Measurements from ENCODE around the gene MAPT.
A peak's percentile ranks its signal among the peaks of the same experiment; 100 is the strongest.
"Not testable (repeated sequence)": the region's sequence is repeated elsewhere in the genome, so short reads cannot be mapped to it uniquely, and the experiment has no call there.

Gene MAPT

DNA sequence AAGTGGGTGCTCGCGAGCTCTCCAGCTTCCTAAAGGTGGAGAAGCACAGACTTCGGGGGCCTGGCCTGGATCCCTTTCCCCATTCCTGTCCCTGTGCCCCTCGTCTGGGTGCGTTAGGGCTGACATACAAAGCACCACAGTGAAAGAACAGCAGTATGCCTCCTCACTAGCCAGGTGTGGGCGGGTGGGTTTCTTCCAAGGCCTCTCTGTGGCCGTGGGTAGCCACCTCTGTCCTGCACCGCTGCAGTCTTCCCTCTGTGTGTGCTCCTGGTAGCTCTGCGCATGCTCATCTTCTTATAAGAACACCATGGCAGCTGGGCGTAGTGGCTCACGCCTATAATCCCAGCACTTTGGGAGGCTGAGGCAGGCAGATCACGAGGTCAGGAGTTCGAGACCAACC, 102.8 kb downstream of the MAPT start:
- DNase-seq, result no peak

DNA sequence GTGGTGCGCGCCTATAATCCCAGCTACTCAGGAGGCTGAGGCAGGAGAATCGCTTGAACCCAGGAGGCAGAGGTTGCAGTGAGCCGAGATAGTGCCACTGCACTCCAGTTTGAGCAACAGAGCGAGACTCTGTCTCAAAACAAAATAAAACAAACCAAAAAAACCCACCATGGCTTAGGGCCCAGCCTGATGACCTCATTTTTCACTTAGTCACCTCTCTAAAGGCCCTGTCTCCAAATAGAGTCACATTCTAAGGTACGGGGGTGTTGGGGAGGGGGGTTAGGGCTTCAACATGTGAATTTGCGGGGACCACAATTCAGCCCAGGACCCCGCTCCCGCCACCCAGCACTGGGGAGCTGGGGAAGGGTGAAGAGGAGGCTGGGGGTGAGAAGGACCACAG, 103.3 kb downstream of the MAPT start:
- DNase-seq, result no peak

DNA sequence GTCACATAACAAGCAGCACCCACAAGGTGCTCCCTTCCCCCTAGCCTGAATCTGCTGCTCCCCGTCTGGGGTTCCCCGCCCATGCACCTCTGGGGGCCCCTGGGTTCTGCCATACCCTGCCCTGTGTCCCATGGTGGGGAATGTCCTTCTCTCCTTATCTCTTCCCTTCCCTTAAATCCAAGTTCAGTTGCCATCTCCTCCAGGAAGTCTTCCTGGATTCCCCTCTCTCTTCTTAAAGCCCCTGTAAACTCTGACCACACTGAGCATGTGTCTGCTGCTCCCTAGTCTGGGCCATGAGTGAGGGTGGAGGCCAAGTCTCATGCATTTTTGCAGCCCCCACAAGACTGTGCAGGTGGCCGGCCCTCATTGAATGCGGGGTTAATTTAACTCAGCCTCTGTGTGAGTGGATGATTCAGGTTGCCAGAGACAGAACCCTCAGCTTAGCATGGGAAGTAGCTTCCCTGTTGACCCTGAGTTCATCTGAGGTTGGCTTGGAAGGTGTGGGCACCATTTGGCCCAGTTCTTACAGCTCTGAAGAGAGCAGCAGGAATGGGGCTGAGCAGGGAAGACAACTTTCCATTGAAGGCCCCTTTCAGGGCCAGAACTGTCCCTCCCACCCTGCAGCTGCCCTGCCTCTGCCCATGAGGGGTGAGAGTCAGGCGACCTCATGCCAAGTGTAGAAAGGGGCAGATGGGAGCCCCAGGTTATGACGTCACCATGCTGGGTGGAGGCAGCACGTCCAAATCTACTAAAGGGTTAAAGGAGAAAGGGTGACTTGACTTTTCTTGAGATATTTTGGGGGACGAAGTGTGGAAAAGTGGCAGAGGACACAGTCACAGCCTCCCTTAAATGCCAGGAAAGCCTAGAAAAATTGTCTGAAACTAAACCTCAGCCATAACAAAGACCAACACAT, 104.9 kb downstream of the MAPT start, which contains the start of gene STH:
Gene STH, plus strand, starts transcription at position 264 of the 913 bp plus-strand sequence. Its CDS starts 30 bp downstream, at position 294.
- DNase-seq, result no peak

DNA sequence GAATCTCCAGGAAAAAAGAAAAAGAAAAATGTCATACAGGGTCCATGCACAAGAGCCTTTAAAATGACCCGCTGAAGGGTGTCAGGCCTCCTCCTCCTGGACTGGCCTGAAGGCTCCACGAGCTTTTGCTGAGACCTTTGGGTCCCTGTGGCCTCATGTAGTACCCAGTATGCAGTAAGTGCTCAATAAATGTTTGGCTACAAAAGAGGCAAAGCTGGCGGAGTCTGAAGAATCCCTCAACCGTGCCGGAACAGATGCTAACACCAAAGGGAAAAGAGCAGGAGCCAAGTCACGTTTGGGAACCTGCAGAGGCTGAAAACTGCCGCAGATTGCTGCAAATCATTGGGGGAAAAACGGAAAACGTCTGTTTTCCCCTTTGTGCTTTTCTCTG, 105.5 kb downstream of the MAPT start:
- no peak for DNase-seq

DNA sequence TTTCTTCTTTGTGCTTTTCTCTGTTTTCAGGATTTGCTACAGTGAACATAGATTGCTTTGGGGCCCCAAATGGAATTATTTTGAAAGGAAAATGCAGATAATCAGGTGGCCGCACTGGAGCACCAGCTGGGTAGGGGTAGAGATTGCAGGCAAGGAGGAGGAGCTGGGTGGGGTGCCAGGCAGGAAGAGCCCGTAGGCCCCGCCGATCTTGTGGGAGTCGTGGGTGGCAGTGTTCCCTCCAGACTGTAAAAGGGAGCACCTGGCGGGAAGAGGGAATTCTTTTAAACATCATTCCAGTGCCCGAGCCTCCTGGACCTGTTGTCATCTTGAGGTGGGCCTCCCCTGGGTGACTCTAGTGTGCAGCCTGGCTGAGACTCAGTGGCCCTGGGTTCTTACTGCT, 105.9 kb downstream of the MAPT start:
- DNase-seq, result no peak

DNA sequence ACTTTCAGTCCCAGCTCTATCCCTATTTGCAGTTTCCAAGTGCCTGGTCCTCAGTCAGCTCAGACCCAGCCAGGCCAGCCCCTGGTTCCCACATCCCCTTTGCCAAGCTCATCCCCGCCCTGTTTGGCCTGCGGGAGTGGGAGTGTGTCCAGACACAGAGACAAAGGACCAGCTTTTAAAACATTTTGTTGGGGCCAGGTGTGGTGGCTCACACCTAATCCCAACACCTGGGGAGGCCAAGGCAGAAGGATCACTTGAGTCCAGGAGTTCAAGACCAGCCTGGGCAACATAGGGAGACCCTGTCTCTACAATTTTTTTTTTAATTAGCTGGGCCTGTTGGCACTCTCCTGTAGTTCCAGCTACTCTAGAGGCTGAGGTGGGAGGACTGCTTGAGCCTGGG, 106.4 kb downstream of the MAPT start:
- DNase-seq, result no peak

DNA sequence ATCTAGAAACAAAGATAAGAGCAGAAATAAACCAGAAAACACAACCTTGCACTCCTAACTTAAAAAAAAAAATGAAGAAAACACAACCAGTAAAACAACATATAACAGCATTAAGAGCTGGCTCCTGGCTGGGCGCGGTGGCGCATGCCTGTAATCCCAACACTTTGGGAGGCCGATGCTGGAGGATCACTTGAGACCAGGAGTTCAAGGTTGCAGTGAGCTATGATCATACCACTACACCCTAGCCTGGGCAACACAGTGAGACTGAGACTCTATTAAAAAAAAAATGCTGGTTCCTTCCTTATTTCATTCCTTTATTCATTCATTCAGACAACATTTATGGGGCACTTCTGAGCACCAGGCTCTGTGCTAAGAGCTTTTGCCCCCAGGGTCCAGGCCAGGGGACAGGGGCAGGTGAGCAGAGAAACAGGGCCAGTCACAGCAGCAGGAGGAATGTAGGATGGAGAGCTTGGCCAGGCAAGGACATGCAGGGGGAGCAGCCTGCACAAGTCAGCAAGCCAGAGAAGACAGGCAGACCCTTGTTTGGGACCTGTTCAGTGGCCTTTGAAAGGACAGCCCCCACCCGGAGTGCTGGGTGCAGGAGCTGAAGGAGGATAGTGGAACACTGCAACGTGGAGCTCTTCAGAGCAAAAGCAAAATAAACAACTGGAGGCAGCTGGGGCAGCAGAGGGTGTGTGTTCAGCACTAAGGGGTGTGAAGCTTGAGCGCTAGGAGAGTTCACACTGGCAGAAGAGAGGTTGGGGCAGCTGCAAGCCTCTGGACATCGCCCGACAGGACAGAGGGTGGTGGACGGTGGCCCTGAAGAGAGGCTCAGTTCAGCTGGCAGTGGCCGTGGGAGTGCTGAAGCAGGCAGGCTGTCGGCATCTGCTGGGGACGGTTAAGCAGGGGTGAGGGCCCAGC, 107.3 kb downstream of the MAPT start:
- DNase-seq, result no peak

DNA sequence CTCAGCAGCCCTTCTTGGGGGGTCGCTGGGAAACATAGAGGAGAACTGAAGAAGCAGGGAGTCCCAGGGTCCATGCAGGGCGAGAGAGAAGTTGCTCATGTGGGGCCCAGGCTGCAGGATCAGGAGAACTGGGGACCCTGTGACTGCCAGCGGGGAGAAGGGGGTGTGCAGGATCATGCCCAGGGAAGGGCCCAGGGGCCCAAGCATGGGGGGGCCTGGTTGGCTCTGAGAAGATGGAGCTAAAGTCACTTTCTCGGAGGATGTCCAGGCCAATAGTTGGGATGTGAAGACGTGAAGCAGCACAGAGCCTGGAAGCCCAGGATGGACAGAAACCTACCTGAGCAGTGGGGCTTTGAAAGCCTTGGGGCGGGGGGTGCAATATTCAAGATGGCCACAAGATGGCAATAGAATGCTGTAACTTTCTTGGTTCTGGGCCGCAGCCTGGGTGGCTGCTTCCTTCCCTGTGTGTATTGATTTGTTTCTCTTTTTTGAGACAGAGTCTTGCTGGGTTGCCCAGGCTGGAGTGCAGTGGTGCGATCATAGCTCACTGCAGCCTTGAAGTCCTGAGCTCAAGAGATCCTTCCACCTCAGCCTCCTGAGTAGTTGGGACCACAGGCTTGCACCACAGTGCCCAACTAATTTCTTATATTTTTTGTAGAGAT, 108.1 kb downstream of the MAPT start:
- peak; percentile 78 for DNase-seq

DNA sequence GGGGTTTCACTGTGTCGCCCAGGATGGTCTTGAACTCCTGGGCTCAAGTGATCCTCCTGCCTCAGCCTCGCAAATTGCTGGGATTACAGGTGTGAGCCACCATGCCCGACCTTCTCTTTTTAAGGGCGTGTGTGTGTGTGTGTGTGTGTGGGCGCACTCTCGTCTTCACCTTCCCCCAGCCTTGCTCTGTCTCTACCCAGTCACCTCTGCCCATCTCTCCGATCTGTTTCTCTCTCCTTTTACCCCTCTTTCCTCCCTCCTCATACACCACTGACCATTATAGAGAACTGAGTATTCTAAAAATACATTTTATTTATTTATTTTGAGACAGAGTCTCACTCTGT, 108.6 kb downstream of the MAPT start:
- DNase-seq, result no peak

DNA sequence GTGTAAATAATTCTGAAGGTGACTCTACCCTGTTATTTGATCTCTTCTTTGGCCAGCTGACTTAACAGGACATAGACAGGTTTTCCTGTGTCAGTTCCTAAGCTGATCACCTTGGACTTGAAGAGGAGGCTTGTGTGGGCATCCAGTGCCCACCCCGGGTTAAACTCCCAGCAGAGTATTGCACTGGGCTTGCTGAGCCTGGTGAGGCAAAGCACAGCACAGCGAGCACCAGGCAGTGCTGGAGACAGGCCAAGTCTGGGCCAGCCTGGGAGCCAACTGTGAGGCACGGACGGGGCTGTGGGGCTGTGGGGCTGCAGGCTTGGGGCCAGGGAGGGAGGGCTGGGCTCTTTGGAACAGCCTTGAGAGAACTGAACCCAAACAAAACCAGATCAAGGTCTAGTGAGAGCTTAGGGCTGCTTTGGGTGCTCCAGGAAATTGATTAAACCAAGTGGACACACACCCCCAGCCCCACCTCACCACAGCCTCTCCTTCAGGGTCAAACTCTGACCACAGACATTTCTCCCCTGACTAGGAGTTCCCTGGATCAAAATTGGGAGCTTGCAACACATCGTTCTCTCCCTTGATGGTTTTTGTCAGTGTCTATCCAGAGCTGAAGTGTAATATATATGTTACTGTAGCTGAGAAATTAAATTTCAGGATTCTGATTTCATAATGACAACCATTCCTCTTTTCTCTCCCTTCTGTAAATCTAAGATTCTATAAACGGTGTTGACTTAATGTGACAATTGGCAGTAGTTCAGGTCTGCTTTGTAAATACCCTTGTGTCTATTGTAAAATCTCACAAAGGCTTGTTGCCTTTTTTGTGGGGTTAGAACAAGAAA, 109.8 kb downstream of the MAPT start:
- DNase-seq, result no peak

DNA sequence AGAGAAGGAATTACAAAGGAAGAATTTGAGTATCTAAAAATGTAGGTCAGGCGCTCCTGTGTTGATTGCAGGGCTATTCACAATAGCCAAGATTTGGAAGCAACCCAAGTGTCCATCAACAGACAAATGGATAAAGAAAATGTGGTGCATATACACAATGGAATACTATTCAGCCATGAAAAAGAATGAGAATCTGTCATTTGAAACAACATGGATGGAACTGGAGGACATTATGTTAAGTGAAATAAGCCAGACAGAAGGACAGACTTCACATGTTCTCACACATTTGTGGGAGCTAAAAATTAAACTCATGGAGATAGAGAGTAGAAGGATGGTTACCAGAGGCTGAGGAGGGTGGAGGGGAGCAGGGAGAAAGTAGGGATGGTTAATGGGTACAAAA, 111.7 kb downstream of the MAPT start:
- not testable (repeated sequence) for DNase-seq

DNA sequence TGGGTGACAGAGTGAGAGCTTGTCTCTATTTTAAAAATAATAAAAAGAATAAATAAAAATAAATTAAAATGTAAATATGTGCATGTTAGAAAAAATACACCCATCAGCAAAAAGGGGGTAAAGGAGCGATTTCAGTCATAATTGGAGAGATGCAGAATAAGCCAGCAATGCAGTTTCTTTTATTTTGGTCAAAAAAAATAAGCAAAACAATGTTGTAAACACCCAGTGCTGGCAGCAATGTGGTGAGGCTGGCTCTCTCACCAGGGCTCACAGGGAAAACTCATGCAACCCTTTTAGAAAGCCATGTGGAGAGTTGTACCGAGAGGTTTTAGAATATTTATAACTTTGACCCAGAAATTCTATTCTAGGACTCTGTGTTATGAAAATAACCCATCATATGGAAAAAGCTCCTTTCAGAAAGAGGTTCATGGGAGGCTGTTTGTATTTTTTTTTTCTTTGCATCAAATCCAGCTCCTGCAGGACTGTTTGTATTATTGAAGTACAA, 113.2 kb downstream of the MAPT start:
- no peak for DNase-seq

DNA sequence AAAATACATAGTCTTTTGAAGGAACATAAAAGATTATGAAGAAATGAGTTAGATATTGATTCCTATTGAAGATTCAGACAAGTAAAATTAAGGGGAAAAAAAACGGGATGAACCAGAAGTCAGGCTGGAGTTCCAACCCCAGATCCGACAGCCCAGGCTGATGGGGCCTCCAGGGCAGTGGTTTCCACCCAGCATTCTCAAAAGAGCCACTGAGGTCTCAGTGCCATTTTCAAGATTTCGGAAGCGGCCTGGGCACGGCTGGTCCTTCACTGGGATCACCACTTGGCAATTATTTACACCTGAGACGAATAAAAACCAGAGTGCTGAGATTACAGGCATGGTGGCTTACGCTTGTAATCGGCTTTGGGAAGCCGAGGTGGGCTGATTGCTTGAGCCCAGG, 114.2 kb downstream of the MAPT start:
- DNase-seq, result no peak

DNA sequence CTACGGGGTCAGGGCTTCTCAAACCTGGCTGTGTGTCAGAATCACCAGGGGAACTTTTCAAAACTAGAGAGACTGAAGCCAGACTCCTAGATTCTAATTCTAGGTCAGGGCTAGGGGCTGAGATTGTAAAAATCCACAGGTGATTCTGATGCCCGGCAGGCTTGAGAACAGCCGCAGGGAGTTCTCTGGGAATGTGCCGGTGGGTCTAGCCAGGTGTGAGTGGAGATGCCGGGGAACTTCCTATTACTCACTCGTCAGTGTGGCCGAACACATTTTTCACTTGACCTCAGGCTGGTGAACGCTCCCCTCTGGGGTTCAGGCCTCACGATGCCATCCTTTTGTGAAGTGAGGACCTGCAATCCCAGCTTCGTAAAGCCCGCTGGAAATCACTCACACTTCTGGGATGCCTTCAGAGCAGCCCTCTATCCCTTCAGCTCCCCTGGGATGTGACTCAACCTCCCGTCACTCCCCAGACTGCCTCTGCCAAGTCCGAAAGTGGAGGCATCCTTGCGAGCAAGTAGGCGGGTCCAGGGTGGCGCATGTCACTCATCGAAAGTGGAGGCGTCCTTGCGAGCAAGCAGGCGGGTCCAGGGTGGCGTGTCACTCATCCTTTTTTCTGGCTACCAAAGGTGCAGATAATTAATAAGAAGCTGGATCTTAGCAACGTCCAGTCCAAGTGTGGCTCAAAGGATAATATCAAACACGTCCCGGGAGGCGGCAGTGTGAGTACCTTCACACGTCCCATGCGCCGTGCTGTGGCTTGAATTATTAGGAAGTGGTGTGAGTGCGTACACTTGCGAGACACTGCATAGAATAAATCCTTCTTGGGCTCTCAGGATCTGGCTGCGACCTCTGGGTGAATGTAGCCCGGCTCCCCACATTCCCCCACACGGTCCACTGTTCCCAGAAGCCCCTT, 115.6 kb downstream of the MAPT start:
- DNase-seq, result no peak

DNA sequence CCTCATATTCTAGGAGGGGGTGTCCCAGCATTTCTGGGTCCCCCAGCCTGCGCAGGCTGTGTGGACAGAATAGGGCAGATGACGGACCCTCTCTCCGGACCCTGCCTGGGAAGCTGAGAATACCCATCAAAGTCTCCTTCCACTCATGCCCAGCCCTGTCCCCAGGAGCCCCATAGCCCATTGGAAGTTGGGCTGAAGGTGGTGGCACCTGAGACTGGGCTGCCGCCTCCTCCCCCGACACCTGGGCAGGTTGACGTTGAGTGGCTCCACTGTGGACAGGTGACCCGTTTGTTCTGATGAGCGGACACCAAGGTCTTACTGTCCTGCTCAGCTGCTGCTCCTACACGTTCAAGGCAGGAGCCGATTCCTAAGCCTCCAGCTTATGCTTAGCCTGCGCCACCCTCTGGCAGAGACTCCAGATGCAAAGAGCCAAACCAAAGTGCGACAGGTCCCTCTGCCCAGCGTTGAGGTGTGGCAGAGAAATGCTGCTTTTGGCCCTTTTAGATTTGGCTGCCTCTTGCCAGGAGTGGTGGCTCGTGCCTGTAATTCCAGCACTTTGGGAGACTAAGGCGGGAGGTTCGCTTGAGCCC, 116.3 kb downstream of the MAPT start:
- no peak for DNase-seq

DNA sequence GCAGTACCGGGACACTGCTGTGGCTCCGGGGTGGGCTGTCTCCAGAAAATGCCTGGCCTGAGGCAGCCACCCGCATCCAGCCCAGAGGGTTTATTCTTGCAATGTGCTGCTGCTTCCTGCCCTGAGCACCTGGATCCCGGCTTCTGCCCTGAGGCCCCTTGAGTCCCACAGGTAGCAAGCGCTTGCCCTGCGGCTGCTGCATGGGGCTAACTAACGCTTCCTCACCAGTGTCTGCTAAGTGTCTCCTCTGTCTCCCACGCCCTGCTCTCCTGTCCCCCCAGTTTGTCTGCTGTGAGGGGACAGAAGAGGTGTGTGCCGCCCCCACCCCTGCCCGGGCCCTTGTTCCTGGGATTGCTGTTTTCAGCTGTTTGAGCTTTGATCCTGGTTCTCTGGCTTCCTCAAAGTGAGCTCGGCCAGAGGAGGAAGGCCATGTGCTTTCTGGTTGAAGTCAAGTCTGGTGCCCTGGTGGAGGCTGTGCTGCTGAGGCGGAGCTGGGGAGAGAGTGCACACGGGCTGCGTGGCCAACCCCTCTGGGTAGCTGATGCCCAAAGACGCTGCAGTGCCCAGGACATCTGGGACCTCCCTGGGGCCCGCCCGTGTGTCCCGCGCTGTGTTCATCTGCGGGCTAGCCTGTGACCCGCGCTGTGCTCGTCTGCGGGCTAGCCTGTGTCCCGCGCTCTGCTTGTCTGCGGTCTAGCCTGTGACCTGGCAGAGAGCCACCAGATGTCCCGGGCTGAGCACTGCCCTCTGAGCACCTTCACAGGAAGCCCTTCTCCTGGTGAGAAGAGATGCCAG, 117.6 kb downstream of the MAPT start:
- DNase-seq, result no peak

DNA sequence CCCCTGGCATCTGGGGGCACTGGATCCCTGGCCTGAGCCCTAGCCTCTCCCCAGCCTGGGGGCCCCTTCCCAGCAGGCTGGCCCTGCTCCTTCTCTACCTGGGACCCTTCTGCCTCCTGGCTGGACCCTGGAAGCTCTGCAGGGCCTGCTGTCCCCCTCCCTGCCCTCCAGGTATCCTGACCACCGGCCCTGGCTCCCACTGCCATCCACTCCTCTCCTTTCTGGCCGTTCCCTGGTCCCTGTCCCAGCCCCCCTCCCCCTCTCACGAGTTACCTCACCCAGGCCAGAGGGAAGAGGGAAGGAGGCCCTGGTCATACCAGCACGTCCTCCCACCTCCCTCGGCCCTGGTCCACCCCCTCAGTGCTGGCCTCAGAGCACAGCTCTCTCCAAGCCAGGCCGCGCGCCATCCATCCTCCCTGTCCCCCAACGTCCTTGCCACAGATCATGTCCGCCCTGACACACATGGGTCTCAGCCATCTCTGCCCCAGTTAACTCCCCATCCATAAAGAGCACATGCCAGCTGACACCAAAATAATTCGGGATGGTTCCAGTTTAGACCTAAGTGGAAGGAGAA, 118.2 kb downstream of the MAPT start:
- DNase-seq, result no peak

DNA sequence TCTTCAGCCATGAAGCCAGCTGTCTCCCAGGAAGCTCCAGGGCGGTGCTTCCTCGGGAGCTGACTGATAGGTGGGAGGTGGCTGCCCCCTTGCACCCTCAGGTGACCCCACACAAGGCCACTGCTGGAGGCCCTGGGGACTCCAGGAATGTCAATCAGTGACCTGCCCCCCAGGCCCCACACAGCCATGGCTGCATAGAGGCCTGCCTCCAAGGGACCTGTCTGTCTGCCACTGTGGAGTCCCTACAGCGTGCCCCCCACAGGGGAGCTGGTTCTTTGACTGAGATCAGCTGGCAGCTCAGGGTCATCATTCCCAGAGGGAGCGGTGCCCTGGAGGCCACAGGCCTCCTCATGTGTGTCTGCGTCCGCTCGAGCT, 118.8 kb downstream of the MAPT start:
- DNase-seq, result no peak

DNA sequence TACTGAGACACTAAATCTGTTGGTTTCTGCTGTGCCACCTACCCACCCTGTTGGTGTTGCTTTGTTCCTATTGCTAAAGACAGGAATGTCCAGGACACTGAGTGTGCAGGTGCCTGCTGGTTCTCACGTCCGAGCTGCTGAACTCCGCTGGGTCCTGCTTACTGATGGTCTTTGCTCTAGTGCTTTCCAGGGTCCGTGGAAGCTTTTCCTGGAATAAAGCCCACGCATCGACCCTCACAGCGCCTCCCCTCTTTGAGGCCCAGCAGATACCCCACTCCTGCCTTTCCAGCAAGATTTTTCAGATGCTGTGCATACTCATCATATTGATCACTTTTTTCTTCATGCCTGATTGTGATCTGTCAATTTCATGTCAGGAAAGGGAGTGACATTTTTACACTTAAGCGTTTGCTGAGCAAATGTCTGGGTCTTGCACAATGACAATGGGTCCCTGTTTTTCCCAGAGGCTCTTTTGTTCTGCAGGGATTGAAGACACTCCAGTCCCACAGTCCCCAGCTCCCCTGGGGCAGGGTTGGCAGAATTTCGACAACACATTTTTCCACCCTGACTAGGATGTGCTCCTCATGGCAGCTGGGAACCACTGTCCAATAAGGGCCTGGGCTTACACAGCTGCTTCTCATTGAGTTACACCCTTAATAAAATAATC, 119.3 kb downstream of the MAPT start:
- no peak for DNase-seq
